ENCODE results near the gene NEK6. TPM values are rescaled to one million over a fixed set of nuclear protein-coding genes. Genes with fewer than 3 reads are reported as not detected.

NEK6 gene
- total and polyA plus RNA-seq, 10 of the 15 experiments (the other 5 are each of a cell fraction or from before 2014, with no cell fraction given), result 31.3 to 161 (median 89.2) TPM

GRCh38 chr9:124355039-124355940, 97.5 kb downstream of the NEK6 start (continued):
- TF ChIP-seq CREB1 (IDR thresholded peaks at IDR 0.05; ENCODE audit: low read depth) (0 out of 2 replicates have a peak, but pooled peaks have one; percentile 9), ZBTB33 (IDR thresholded peaks at IDR 0.05) (no peak), CHD2 (IDR thresholded peaks at IDR 0.05; ENCODE audit: borderline replicate concordance, low read depth, low read length) (no peak)

GRCh38 chr9:124355941-124356744, 98.4 kb downstream of the NEK6 start:
- TF ChIP-seq BACH1 (IDR thresholded peaks at IDR 0.05; ENCODE audit: borderline replicate concordance), result no peak
- TF ChIP-seq BCL3 (IDR thresholded peaks at IDR 0.05; ENCODE audit: borderline replicate concordance, insufficient read depth, low read depth, low read length, poor library complexity, severe bottlenecking), result peak; percentile 6
- TF ChIP-seq POLR2A (IDR thresholded peaks at IDR 0.05; ENCODE audit: low read depth, low read length), result peak; percentile 6
- TF ChIP-seq POLR2AphosphoS5 (IDR thresholded peaks at IDR 0.05; ENCODE audit: low read length), result 0 out of 2 replicates have a peak, but pooled peaks have one; percentile 40
- Histone ChIP-seq H2AFZ (ENCODE audit: control insufficient read depth, low read depth, low read length) (no peak overlapping the region), H4K20me1 (ENCODE audit: control insufficient read depth, insufficient read depth) (0 out of 2 replicates have a peak, but pooled peaks cover 22% of the 10 kb centered on the region), H3K27me3 (replicated peaks in 1 of 2; ENCODE audit: control insufficient read depth in 2 of 2, insufficient read depth in 2 of 2, low read length in 1 of 2) (no peaks in the 10 kb centered on the region), H3K4me1 (ENCODE audit: control insufficient read depth, insufficient read depth, low read length) (no peaks in the 10 kb centered on the region), H3K4me3 (no peak overlapping the region), H3K9me3 (replicated peaks; ENCODE audit: control insufficient read depth, insufficient read depth, low read length) (no peaks in the 10 kb centered on the region), H3K79me2 (ENCODE audit: control insufficient read depth, insufficient read depth, low read length) (peaks cover 3% of the 10 kb centered on the region), H3K36me3 (ENCODE audit: control insufficient read depth in 2 of 2, insufficient read depth in 2 of 2, low read length in 1 of 2) (peaks cover 25 to 38% of the 10 kb centered on the region in 2 experiments), H3K9ac (ENCODE audit: control insufficient read depth, insufficient read depth, low read length) (no peak overlapping the region), H3K27ac (ENCODE audit: control insufficient read depth, insufficient read depth) (no peak overlapping the region), H3K4me2 (ENCODE audit: control insufficient read depth, insufficient read depth) (no peak overlapping the region)
- intact Hi-C loops (cut with micrococcal nuclease; ENCODE audit: unreplicated experiment), result loop anchor here (10.0 kb wide), 2 partner anchors 231 to 391 kb away; no protein-coding TSS in a partner anchor
- FAIRE-seq (no peak), ATAC-seq (0 out of 3 replicates have a peak, but pooled peaks have one; percentile 5), DNase-seq (ENCODE audit: low read depth, low spot score) (no peak)
- ChIA-PET RAD21 (ENCODE audit: unreplicated experiment) (interaction anchor here (1.6 kb wide), 1 partner anchor 229 kb away, joined by 4 read pairs; no protein-coding TSS in a partner anchor), POLR2A (interaction anchor here (1.4 kb wide), 1 partner anchor 85 kb away, joined by 3 read pairs; no protein-coding TSS in a partner anchor), SMC1A (ENCODE audit: uncharacterized antibody, unreplicated experiment) (no interaction called here), CTCF (no interaction called here)
- in situ Hi-C loops (cut with MboI), result no loop called here
- 90% methylated on average over 15 of the region's 15 CpGs for WGBS (ENCODE audit: insufficient coverage, insufficient replicate concordance, low lambda C conversion rate, missing lambda C conversion rate)
- BruUV-seq (replicated peaks), result no TSS peak

All from GM12878 (cell line).